Astrocyte (in vitro differentiated cells and primary cell): ENCODE data around the gene AFF3. TPM values are rescaled to one million over a fixed set of nuclear protein-coding genes. Genes with fewer than 3 reads are reported as not detected.

Source experiments
- DNase-seq: peaks from one replicate; pipeline ENCODE4 v3.0.0-alpha.2; 2010; ENCODE audit warnings: low read depth
- FAIRE-seq: peaks from 2 replicates; lab custom pipeline; 2011; peaks lifted over from hg19 to GRCh38; lab: Jason Lieb, UNC
- H2AFZ ChIP-seq: 2 replicates; pipeline ENCODE4 v1.6.0; 2012; ENCODE audit warnings: low read depth, low read length, inconsistent platforms
- H3K27ac ChIP-seq: 2 replicates; pipeline ENCODE4 v1.5.1; 2011; ENCODE audit warnings: low read depth, low read length, inconsistent platforms
- H3K27me3 ChIP-seq: 2 replicates; pipeline ENCODE4 v1.6.0; 2011; ENCODE audit warnings: low read length, inconsistent platforms; ENCODE audit not compliant: insufficient read depth
- H3K36me3 ChIP-seq: 2 replicates; pipeline ENCODE4 v1.5.1; 2011; ENCODE audit warnings: low read length, inconsistent platforms; ENCODE audit not compliant: insufficient read depth
- H3K4me1 ChIP-seq: 2 replicates; pipeline ENCODE4 v1.5.1; 2011; ENCODE audit warnings: low read length, inconsistent platforms; ENCODE audit not compliant: insufficient read depth
- H3K4me2 ChIP-seq: 2 replicates; pipeline ENCODE4 v1.6.0; 2012; ENCODE audit warnings: low read length, inconsistent platforms
- H3K4me3 ChIP-seq: 2 replicates; pipeline ENCODE4 v1.5.1; 2011; ENCODE audit warnings: low read depth, mild to moderate bottlenecking, low read length, inconsistent platforms; ENCODE audit not compliant: insufficient read depth
- H3K79me2 ChIP-seq: 2 replicates; pipeline ENCODE4 v1.6.0; 2012; ENCODE audit warnings: mild to moderate bottlenecking, low read length, inconsistent platforms; ENCODE audit not compliant: insufficient read depth
- H3K9ac ChIP-seq: 2 replicates; pipeline ENCODE4 v1.6.0; 2012; ENCODE audit warnings: mild to moderate bottlenecking, low read length, inconsistent platforms
- H3K9me3 ChIP-seq: 2 replicates; pipeline ENCODE4 v1.5.1; 2012; ENCODE audit warnings: low read depth, mild to moderate bottlenecking, low read length, inconsistent platforms; ENCODE audit not compliant: insufficient read depth
- H4K20me1 ChIP-seq: 2 replicates; pipeline ENCODE4 v1.6.0; 2012; ENCODE audit warnings: low read length, inconsistent platforms; ENCODE audit not compliant: insufficient read depth
- H3K27ac Mint-ChIP-seq: one replicate; pipeline ENCODE4 v1.8.0; 2021; ENCODE audit warnings: mild to moderate bottlenecking, mixed read lengths; ENCODE audit not compliant: unreplicated experiment
- H3K27me3 Mint-ChIP-seq: one replicate; pipeline ENCODE4 v1.8.0; 2021; ENCODE audit warnings: low read depth, mixed read lengths; ENCODE audit not compliant: unreplicated experiment
- H3K36me3 Mint-ChIP-seq: one replicate; pipeline ENCODE4 v1.8.0; 2021; ENCODE audit warnings: low read depth, mixed read lengths; ENCODE audit not compliant: unreplicated experiment
- H3K4me1 Mint-ChIP-seq: one replicate; pipeline ENCODE4 v1.8.0; 2021; ENCODE audit warnings: low read depth, mixed read lengths; ENCODE audit not compliant: unreplicated experiment
- H3K4me3 Mint-ChIP-seq: one replicate; pipeline ENCODE4 v1.8.0; 2021; ENCODE audit warnings: mild to moderate bottlenecking, moderate library complexity, mixed read lengths; ENCODE audit not compliant: unreplicated experiment
- H3K9me3 Mint-ChIP-seq: one replicate; pipeline ENCODE4 v1.8.0; 2021; ENCODE audit warnings: mild to moderate bottlenecking, mixed read lengths; ENCODE audit not compliant: unreplicated experiment
- EZH2 ChIP-seq: IDR thresholded peaks from 2 replicates; pipeline ENCODE4 v1.6.1; 2012; ENCODE audit warnings: mild to moderate bottlenecking, low read length, inconsistent platforms; ENCODE audit not compliant: insufficient read depth
- total RNA-seq: library from RNA; stranded (reverse); gene quantifications from 2 replicates; pipeline ENCODE4 v1.2.1, GENCODE V29; 2021
- TF ChIP-seq, protein P1 (sequence below): IDR thresholded peaks from 2 replicates; pipeline ENCODE4 v1.5.1; 2011; ENCODE audit warnings: low read depth, mild to moderate bottlenecking, inconsistent platforms, low read length, moderate library complexity; ENCODE audit not compliant: insufficient read depth

AFF3 gene
- total RNA-seq, 1 donor from 2014 or later = 14.7 TPM

DNA sequence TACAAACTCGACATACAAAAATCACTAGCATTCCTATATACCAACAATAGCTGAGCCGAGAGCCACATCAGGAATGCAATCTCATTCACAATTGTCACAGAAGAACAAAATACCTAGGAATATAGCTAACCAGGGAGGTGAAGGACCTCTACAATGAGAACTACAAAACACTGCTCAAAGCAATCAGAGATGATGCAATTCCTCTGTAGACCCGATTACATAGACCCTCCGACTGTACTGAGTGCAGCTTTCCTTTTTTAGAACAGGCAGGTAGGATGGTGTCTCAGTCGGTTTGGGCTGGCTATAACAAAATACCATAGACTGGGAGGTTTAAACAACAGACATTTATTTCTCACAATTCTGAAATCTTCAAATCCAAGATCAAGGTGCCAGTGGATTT is 513.1 kb downstream of the AFF3 start:
- Histone ChIP-seq H3K27ac (no peak overlapping the region), H3K4me3 (no peak overlapping the region), H4K20me1 (no peaks in the 10 kb centered on the region), H3K9ac (no peak overlapping the region), H2AFZ (no peak overlapping the region), H3K27me3 (no peaks in the 10 kb centered on the region), H3K36me3 (no peaks in the 10 kb centered on the region), H3K4me1 (no peaks in the 10 kb centered on the region), H3K4me2 (no peak overlapping the region), H3K79me2 (no peaks in the 10 kb centered on the region), H3K9me3 (peaks cover 4% of the 10 kb centered on the region)
- FAIRE-seq (no peak), DNase-seq (no peak)
- peaks cover 15% of the 10 kb centered on the region for H3K9me3 Mint-ChIP-seq
- no peak overlapping the region for H3K4me3 Mint-ChIP-seq
- H3K27me3 Mint-ChIP-seq = peaks cover 14% of the 10 kb centered on the region
- no peak for TF ChIP-seq EZH2
- TF ChIP-seq, protein P1, sequence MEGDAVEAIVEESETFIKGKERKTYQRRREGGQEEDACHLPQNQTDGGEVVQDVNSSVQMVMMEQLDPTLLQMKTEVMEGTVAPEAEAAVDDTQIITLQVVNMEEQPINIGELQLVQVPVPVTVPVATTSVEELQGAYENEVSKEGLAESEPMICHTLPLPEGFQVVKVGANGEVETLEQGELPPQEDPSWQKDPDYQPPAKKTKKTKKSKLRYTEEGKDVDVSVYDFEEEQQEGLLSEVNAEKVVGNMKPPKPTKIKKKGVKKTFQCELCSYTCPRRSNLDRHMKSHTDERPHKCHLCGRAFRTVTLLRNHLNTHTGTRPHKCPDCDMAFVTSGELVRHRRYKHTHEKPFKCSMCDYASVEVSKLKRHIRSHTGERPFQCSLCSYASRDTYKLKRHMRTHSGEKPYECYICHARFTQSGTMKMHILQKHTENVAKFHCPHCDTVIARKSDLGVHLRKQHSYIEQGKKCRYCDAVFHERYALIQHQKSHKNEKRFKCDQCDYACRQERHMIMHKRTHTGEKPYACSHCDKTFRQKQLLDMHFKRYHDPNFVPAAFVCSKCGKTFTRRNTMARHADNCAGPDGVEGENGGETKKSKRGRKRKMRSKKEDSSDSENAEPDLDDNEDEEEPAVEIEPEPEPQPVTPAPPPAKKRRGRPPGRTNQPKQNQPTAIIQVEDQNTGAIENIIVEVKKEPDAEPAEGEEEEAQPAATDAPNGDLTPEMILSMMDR = no peak
- H3K36me3 Mint-ChIP-seq = peaks cover 6% of the 10 kb centered on the region
- no peak overlapping the region for H3K27ac Mint-ChIP-seq
- H3K4me1 Mint-ChIP-seq = no peaks in the 10 kb centered on the region

- no peak overlapping the region for H2AFZ ChIP-seq
- no peaks in the 10 kb centered on the region for H3K4me1 ChIP-seq
- Mint-ChIP-seq H3K4me3 (no peak overlapping the region), H3K36me3 (peaks cover 3% of the 10 kb centered on the region), H3K9me3 (peaks cover 4% of the 10 kb centered on the region), H3K4me1 (peaks cover 8% of the 10 kb centered on the region), H3K27me3 (peaks cover 10% of the 10 kb centered on the region), H3K27ac (no peak overlapping the region)
- no peaks in the 10 kb centered on the region for H4K20me1 ChIP-seq
- H3K9ac ChIP-seq = no peak overlapping the region
- H3K4me3 ChIP-seq = no peak overlapping the region
- no peak for TF ChIP-seq EZH2
- TF ChIP-seq, protein P1 = no peak
- no peaks in the 10 kb centered on the region for H3K9me3 ChIP-seq
- H3K4me2 ChIP-seq = no peak overlapping the region
- H3K79me2 ChIP-seq = no peaks in the 10 kb centered on the region
- FAIRE-seq (no peak), DNase-seq (no peak)
- H3K36me3 ChIP-seq = no peaks in the 10 kb centered on the region
- no peak overlapping the region for H3K27ac ChIP-seq
- no peaks in the 10 kb centered on the region for H3K27me3 ChIP-seq
Observed at GRCh38 chr2:99626158-99626557, 516.2 kb downstream of the AFF3 start.

DNA sequence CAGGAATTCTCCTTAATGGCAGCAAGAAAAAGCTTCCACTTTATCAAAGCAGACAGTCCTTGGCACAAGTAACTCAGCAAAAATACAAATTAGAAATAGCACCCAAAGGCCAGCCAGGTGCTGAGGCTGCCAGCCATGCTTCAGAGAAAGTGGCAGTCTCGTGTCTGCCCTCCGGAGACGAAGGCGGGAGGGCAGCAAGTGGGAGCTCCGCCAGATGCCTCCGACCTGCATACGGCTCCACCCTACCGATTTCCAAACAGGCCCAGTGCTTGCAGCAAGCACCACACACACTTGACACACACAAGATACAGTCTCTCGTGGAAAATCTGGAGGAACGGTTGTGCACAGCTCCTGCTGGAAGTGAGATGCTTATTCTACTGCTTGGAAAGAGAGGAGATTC is 517.7 kb downstream of the AFF3 start:
- peaks cover 2% of the 10 kb centered on the region for H3K27me3 Mint-ChIP-seq

More for the DNA sequence above, 517.7 kb downstream of the AFF3 start:
- H3K4me2 ChIP-seq = no peak overlapping the region
- H3K4me3 ChIP-seq = no peak overlapping the region
- H3K27ac ChIP-seq = no peak overlapping the region
- H3K4me1 ChIP-seq = no peaks in the 10 kb centered on the region
- no peaks in the 10 kb centered on the region for H3K9me3 ChIP-seq
- H2AFZ ChIP-seq = no peak overlapping the region
- DNase-seq = no peak
- no peaks in the 10 kb centered on the region for H3K36me3 ChIP-seq
- TF ChIP-seq EZH2 = no peak
- TF ChIP-seq, protein P1 = no peak
- H3K4me1 Mint-ChIP-seq = peaks cover 8% of the 10 kb centered on the region
- H3K9me3 Mint-ChIP-seq = no peaks in the 10 kb centered on the region
- no peak overlapping the region for H3K4me3 Mint-ChIP-seq
- no peak overlapping the region for H3K9ac ChIP-seq
- H3K27ac Mint-ChIP-seq = no peak overlapping the region
- no peaks in the 10 kb centered on the region for H4K20me1 ChIP-seq
- FAIRE-seq = no peak
- no peaks in the 10 kb centered on the region for H3K27me3 ChIP-seq
- peaks cover 3% of the 10 kb centered on the region for H3K36me3 Mint-ChIP-seq
- no peaks in the 10 kb centered on the region for H3K79me2 ChIP-seq
